Measurements from ENCODE around the gene CBLN1.

The CBLN1 gene

GRCh38 chr16:49277766-49278566, 3.7 kb downstream of the CBLN1 start:
- TF ChIP-seq, protein P1, sequence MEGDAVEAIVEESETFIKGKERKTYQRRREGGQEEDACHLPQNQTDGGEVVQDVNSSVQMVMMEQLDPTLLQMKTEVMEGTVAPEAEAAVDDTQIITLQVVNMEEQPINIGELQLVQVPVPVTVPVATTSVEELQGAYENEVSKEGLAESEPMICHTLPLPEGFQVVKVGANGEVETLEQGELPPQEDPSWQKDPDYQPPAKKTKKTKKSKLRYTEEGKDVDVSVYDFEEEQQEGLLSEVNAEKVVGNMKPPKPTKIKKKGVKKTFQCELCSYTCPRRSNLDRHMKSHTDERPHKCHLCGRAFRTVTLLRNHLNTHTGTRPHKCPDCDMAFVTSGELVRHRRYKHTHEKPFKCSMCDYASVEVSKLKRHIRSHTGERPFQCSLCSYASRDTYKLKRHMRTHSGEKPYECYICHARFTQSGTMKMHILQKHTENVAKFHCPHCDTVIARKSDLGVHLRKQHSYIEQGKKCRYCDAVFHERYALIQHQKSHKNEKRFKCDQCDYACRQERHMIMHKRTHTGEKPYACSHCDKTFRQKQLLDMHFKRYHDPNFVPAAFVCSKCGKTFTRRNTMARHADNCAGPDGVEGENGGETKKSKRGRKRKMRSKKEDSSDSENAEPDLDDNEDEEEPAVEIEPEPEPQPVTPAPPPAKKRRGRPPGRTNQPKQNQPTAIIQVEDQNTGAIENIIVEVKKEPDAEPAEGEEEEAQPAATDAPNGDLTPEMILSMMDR (IDR thresholded peaks at IDR 0.05) = no peak
- H3K27ac ChIP-seq = no peak overlapping the region

- no peak overlapping the region for H3K27ac ChIP-seq
- no peak for TF ChIP-seq ZFX (IDR thresholded peaks at IDR 0.05; ENCODE audit: borderline replicate concordance)
- TF ChIP-seq, protein P1 (IDR thresholded peaks at IDR 0.05) = no peak
These were observed 4.3 kb downstream of the CBLN1 start for GRCh38 chr16:49277386-49277742.

DNA sequence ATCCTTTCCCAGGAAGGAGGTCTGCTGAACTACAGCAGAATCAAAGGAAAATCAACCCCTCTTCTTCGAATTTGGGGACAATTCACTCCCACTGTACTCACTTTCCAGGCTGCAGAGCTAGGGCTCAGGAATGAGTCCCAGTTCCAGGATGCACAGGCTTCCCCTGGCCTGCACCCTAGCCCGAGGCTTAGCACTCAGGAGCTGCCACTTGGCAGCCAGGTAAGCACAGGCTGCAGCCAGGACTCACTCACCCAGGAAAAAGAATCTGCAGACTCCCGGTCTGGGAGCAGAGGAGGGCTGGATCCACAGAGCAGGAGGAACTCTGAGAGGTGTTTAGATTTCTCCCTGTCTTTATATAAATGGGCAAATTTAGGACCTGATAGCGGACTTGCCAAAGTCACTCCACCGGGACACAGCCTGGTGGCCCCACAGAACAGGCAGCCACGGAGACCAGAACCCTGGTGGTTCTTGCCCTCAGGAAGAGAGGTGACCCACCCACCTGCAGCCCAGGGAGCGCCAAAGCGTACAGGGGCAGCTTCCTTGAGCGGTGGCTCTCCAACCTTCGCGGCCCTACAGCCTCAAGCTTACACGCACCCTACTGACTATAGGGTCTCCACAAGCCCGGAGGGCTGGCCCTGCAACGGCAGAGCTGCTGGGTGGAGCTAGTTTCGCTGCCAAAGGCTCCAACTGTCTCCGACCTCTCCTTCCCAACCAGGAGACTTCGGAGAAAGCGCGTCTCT, 4.8 kb downstream of the CBLN1 start:
- H3K27ac ChIP-seq = no peak overlapping the region
- TF ChIP-seq, protein P1 (IDR thresholded peaks at IDR 0.05) = no peak
- TF ChIP-seq ZFX (IDR thresholded peaks at IDR 0.05; ENCODE audit: borderline replicate concordance) = no peak

GRCh38 chr16:49275870-49276269, 5.8 kb downstream of the CBLN1 start:
- TF ChIP-seq ZFX (IDR thresholded peaks at IDR 0.05; ENCODE audit: borderline replicate concordance) = no peak
- TF ChIP-seq, protein P1 (IDR thresholded peaks at IDR 0.05) = no peak
- H3K27ac ChIP-seq = no peak overlapping the region

- TF ChIP-seq, protein P1 (IDR thresholded peaks at IDR 0.05) = no peak
- no peak for TF ChIP-seq ZFX (IDR thresholded peaks at IDR 0.05; ENCODE audit: borderline replicate concordance)
- no peak overlapping the region for H3K27ac ChIP-seq
These were observed 6.4 kb downstream of the CBLN1 start for GRCh38 chr16:49275050-49275730.

DNA sequence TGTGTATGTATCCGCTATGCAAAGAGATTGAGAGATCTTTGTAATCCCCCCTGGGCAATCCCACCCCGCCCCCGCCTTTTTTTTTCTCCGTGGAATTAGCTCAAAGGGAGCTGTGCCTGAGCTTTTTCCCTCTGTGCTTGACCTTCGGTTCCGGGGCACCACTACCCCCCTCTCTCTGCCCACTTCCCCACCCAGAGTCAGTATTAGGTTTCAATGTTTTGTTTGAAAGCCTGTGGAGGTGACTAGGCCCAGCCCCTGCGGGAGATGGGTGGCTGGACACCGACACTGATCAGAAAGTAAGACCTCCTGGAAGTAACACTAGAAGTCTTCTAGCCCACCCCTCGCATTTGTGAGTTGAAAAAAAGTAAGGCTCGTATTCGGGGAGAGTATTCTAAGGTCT, 7.0 kb downstream of the CBLN1 start:
- TF ChIP-seq, protein P1 (IDR thresholded peaks at IDR 0.05) = no peak
- TF ChIP-seq ZFX (IDR thresholded peaks at IDR 0.05; ENCODE audit: borderline replicate concordance) = no peak
- H3K27ac ChIP-seq = no peak overlapping the region

Data from 22Rv1 (cell line).